GM19438 (cell line): ENCODE measurements around the gene HYAL3.
"Not testable (repeated sequence)": the region's sequence is repeated elsewhere in the genome, so short reads cannot be mapped to it uniquely, and the experiment has no call there.

Source experiments
- ATAC-seq: cut with Tn5 transposase; IDR thresholded peaks from one replicate; pipeline ENCODE4 v1.9.1; 2021; ENCODE audit warnings: low read depth; ENCODE audit not compliant: unreplicated experiment

HYAL3 gene

DNA sequence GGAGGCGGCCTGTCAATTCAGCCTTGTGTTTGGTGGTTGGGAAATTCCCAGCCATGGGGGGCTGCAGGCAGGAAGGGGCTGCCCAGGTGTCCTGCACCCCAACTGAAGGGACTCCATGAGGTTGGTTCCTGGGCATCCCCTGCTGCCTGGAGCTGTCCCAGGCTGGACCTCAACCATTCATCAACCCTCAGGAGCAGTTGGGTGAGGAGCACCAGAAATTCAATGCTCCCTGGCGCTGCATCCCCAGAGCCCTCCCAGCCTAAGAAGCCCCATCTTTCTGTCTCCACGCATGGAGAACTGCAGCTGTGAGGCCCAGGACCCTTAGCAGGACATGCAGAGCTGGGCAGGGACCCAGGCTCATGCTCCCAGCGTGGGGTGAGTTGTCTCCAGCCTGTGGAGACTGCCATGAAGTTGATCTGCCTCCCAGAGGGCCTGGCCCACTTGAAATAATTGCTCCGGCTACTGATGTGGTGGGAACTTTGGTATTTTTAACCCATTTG is 38.2 kb downstream of the HYAL3 start:
- ATAC-seq, result no peak

DNA sequence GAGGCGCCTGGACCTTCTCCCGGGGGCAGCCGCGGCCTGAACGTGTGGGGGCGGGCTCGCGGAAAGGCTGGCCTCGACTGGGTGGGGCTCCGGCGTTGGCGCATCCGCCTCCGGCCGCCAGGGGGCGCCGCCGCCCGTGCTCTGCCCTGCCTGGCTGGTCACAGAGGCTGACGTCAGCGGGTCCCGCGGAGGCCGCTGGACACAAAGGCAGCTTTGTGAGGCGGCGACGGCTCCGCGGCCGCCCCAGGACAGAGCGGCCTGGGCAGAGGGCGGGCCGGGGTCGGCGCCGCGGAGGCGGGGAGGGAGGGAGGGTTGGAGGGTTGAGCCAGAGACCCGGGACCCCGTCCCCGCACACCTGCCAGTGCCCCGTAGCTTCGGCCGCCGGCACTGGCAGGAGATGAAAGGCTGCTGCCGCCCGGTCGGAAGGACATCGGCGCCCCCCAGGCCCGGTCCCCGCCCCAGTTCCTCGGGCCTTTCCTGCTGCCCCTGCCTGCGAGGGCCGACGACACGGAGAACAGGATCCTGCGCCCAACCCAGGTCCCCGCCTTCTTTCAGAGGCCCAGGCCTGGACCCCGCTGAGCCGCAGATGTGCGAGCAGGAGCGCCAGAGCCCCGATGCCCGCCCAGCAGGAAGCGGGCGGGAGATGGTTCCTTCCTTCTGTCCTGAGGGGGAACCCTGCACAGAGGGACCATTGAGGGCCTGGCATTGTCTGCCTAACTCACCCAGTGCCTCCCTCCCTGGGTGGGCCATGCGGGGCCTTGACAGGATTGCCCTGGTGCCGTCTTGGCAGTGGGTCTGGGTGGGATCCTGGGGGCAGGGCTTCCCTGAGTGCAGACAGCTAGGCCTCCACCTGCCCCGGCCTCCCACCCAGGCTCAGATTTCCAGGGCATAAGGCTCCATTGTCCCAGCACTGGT is 38.9 kb downstream of the HYAL3 start:
- ATAC-seq, result peak; percentile 89

DNA sequence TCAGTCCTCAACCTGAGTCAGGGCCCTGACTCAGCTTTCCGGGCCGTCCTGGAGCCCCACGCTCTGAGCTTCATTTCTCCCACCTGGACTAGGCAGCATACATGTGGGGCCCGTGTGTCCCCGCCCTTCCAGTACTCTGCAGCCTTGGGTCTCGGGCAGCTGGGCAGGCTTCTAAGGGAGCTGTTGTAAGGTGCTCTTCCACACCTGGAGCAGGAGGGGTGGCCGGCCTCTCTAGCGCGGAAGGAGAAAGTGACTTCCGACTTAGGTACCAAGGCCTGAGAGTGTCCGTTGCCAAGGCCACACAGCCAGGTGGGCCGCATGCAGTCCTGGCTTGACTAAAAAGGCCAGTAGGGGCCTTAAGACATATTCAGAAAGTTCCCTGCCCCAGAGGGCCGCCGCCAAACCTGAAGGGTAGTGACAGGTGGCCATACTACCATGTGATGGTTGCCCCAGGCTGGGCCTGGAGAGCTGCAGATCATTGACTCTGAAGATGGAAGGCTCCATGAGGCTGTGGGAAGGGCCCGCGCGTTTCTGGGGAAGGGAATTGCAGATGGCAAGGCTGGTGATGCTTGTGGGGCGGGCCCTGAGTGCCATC is 39.7 kb downstream of the HYAL3 start:
- ATAC-seq, result peak; percentile 14

DNA sequence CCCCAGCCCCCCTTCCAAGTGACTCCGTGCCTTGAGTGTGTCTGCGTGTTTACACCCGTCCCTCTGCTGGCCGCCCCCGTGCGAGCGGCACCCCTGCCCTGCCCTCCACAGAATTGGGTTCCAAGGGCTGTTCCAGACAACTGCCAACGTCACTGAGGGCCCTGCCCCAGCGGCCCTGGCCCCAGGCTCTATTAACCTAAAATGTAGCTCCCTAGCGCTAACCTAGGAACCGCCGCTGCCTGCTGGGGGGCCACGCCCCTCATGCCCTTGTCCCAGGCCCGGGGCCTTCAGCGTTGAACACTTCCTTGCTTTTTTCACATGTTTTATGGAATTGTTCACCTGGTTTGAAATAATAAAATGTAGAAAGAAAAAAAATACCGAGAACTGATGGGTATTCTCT is 40.2 kb downstream of the HYAL3 start:
- no peak for ATAC-seq

DNA sequence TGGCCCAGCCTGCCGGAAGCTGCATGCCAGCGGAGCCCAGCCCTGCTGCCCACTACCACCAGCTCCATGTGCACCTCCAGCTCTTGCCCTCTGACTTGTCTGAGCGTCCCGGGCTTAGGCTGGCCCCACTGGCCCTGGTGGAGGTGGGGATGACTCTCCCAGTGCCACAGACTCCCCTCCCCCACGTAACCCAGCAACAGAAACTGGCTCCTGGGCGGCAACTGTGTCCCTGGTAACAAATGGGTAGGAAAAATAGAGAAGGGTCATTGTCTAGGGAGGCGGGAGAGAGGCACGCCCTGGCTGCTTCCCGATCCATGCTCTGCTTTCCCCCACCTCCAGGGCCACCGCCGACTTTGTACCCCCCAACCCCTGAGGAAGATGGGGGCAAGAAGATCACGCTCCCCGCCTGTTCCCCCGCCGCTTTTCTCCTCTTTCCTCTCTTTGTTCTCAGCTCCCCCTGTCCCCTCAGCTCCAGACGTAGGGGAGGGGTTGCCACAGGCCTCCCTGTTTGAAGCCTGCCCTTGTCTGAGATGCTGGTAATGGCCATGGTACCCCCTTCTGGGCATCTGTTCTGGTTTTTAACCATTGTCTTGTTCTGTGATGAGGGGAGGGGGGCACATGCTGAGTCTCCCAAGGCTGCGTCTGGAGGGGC is 41.0 kb downstream of the HYAL3 start:
- no peak for ATAC-seq

DNA sequence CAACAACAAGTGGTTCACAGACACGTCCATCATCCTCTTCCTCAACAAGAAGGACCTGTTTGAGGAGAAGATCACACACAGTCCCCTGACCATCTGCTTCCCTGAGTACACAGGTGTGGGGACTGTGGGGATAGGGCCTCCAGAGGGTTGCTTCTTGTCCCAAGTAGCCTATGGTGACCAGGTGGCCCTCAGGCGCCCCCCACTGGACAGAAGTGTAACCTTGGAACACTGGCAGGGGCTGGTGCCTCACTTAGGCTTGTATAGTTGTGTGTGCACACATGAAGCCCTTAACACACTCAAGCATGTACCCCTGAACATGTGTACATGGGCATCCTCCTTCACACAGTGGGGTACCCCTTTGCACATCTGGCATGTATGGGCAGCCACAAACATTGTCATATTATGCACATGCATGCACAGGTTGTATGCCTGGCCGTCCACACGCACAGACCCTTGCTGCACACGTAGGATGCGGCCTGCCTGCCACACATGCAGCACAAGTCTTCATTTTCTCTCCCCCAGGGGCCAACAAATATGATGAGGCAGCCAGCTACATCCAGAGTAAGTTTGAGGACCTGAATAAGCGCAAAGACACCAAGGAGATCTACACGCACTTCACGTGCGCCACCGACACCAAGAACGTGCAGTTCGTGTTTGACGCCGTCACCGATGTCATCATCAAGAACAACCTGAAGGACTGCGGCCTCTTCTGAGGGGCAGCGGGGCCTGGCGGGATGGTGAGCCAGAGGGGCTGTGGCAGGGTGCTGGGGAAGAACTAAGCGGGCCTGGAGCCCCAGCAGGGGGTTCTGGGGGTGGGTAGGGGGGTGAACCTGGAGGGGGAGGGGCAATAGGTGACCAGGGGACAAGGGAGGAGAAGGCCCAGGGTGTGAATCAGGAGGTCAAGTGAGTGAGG is 42.0 kb downstream of the HYAL3 start:
- ATAC-seq, result no peak

DNA sequence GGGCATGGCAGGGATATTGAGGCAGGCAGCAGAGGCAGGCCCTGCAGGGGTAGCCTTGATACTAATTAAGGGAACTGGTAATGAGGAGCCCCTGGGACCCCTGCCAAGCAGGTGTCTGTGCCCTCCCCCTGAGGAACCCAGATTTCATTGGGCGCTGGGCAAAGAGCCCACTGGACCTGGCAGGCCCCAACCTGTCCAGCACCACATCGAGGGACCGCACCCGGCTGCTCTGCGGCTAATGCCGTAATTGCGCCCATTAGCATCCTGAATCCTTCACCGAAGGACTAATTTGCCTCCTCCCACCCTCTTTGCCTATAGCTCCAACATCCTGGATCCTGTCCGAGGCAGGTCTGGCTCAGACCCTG is 44.0 kb downstream of the HYAL3 start:
- ATAC-seq, result no peak

DNA sequence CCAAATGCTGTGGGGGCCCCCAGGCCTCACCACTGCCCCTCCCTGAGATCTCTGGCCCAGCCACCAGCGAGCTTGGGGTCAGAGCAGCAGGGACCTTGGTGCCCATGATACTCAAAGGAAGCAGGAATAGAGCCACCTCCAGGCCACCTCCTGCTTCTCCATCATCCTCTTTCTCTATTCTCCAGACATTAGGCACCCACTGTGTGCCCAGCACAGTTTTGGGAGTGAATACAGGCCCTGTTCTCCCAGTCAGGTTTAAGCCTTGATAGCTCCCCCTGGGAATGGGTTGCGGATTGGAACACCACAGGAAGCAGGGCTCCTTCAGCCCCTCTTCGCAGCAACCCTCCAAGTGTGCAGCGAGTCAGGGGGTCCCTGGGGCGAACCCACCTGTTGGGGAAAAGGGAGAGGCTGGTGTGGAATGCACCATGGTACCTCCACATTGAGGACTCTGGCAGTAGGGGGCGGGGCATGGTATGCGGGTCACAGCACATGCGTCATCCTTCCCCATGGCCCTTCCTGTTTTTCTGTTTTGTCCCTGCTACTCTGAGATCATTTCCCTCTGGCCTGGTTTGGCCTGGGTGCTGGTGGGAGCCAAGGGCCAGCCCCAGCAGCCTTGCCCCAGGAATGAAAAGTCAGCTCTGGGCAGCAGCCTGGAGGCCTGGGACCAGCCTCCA is 44.5 kb downstream of the HYAL3 start:
- no peak for ATAC-seq

DNA sequence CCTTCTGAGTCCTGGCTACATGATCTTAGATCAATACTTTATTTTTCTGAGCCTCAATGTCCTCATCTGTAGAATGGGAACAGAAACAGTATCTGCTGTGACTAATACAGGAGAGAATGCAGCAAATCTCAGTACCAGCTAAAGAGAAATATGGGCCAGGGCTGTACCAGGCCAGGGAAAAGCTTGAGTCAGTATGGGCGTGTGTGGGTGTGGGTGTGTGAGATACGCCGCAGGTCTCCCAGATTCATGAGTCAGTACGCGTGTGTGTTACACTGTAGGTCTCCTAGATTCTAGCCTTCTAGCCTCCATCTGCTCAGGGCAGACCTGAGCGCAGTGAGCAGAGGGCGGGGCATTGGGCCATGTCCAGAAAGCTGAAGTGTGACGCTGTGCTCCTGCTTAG is 48.0 kb downstream of the HYAL3 start:
- no peak for ATAC-seq

DNA sequence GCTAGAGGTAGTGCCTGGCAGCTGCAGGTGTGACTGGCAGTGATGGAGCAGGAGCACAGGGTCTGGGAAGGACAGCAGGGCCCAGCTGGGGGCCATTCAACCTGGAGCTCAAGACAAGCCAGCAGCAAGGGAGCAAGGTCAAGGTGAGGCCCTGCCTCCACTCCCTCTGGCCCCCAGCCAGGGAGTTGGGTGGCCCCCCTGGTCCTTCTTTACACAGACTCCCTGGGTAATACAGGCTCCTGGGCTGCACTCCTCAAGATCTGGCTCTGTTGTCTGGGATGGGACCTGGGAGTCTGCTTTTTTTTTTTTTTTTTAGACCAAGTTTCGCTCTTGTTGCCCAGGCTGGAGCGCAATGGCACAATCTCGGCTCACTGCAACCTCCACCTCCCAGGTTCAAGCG is 48.7 kb downstream of the HYAL3 start:
- ATAC-seq, result no peak

DNA sequence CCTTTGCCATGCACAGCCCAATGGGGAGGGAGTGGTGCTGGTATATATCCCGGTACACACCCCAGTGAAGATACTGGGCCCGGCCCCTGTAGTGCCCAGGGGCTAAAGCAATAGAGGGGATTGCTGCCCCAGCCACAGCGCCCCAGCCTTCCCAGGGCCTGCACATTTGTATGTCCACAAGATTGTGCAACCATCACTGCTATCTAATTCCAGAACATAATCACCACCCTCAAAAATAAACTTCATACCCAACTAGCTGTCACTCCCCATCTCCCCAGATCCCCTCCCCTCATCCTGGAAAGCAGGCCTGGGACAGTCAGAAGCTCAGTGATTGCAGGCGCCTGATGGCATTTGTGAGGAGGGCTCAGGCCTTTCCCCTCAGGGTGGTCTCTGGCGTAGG is 49.7 kb downstream of the HYAL3 start:
- no peak for ATAC-seq

DNA sequence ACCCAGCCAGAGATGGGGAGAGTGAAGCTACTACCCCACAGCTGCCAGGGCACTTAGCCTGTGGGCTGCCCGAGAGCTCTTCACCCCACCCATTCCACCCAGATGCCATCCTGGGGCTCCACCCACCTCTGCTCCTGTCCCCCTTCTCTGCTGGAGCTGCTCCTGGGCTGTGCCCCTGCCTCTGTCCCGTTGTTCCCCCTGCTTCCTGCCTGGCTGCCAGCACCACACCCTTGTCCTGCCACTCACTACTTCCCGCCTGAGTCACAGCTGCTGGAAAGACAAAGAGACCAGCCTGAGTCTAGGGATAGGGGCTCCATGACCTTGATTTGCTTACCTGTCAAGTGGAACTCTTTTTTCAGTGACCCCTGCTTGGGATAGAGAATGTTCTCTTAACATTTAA is 50.8 kb downstream of the HYAL3 start:
- no peak for ATAC-seq

DNA sequence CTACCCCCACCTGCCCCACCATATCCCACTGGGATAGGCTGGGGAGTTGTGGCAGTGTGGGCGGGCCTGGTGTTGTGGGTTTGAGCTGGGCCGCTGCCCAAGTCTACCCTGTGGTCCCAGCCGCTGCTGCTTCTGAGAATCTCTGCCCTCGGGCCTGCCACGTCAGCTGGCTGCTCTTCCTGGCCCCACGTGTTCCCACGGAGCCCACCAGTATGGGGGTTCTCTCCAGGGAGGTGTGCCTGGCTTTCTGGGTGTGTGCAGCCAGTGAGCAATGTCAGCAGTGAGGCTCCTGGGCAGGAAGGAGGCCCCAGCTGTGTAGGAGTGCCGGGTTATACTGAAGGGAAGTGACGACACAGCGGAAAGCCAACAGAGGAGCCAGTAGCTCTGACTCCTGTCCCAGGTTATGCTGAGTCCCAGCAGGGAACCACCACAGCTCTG is 52.7 kb downstream of the HYAL3 start:
- peak; percentile 45 for ATAC-seq

DNA sequence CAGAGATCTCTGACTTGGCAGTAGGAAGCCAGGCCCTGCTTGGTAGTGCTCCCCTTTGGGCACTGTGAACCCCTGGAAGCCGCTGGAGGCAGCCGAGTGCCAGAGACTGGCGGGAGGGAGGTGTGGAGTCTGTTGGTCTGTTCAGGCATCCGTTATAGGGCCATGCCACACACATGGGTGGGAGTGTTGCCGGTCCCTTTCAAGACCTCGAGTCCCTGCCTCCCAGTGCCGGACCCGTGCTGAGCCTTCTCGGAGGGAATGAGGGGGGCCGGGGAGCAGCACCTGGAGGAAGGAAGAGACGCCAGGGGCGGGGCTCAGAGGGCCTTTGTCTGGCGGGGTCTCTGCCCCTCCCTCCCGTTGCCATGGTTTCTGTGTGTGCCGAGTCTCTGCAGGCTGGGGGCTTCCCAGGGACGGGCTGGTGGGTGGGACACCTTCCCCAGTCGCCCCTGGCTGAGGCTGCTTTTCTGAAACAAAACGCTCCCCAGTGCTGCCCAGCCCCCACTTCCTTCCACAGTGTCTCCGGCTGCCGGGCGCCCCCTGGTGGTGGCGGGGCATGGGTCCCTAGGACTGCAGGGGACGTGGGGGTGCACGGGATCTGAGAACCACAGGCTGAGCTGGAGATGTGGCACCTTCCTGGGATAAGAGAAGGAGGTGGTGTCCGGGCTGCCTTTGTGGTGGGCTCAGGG is 53.2 kb downstream of the HYAL3 start:
- peak; percentile 71 for ATAC-seq

DNA sequence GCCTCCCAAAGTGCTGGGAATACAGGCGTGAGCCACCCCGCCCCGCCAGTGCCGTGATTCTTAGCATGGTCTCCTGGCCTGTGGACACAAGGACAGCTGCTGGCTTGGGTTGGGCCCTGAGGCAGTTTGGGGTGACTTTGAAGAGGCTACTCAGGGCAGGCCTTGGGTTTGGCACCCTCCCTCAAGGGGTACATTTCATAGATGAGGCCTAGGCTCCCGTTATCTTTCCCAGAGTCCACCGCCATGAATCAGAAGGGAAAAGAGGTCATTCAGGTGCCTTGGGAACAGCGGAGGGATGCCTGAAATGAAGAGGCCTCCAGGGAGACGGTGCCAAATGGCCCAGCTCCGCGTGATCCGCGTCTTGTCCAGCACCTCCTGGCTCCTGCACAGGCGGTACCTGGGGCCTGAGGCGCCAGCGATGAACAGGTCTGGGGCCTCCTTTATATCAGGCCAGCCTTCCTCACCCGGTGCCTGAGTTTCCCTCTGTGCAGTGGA is 53.9 kb downstream of the HYAL3 start:
- ATAC-seq, result no peak

DNA sequence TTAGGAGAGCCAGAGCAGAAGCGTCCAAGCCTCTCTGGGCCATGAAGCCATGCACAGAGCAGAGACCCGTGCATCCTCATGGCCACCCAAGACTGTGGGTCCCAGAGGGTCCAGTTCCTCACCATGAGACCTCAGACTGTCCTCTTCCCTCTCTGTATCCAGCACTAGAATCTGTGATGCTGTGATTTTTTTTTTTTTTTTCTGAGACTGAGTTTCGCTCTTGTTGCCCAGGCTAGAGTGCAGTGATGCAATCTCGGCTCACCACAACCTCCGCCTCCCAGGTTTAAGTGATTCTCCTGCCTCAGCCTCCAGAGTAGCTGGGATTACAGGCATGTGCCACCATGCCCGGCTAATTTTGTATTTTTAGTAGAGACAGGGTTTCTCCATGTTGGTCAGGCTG is 54.4 kb downstream of the HYAL3 start:
- not testable (repeated sequence) for ATAC-seq

DNA sequence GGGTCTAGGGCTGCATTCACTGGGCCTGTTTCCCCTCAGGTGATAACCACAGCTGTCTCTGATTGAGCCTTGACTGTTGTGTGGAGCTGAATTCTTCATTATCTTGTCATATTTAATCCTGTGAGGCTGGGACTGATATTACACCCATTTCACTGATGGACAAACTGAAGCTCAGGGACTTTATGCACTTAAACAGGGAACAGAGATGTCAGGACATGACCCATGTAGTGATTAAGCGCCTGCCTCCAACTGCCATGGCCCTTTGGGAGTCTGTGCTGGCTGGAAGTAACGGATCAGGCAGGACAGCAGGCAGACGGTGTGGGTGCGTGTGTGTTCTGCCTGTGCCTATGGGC is 55.7 kb downstream of the HYAL3 start:
- ATAC-seq, result no peak

DNA sequence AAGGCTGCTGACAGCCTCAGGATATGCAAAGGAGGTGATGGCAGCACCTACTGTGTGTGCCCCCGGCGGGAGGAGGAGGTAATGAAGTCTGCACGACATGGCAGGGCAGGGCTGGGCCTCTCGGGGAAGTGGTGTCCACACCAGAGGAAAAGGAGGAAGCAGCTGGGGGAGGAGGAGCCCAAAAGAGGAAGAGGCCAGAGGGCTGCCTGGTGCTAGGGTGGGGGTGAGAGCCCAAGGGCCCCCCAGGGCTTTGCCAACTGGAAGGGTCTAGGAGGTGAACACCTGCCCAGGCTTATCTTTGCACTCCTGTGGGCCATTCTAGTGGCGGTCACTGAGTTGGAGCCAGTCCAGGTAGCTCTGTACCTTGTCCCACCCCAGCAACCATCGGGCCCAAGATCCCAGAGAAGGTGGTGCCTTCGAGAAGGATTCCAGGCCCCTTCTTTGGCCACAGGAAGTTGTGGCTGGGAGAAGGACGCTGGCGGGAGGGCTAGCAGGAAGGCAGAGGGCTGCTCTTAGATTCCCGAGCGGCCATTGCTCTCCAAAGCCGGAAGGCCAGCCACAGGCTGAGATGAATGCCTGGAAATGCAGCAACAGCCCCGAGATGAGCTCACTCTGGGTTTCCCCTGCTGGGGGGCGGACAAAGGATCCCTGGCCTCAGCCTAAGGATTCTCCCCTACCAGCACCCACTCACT is 56.2 kb downstream of the HYAL3 start:
- no peak for ATAC-seq
